K562 (cell line): ENCODE data around the gene BIRC5. TPM values are rescaled to one million over a fixed set of nuclear protein-coding genes. Genes with fewer than 3 reads are reported as not detected.
A peak's percentile ranks its signal among the peaks of the same experiment; 100 is the strongest.

Experiments used
- ASH1L ChIP-seq: fragments of 450-650 bp; IDR thresholded peaks from 2 replicates; pipeline ENCODE4 v1.6.1; 2018; ENCODE audit warnings: borderline replicate concordance, mild to moderate bottlenecking, low read depth; ENCODE audit not compliant: partially characterized antibody
- CBFA2T3 ChIP-seq: fragments of 450-650 bp; IDR thresholded peaks from 2 replicates; pipeline ENCODE4 v1.6.1; 2017
- CBX1 ChIP-seq: sonication (generic); IDR thresholded peaks from 2 replicates; pipeline ENCODE4 v1.6.1; 2016; ENCODE audit warnings: antibody characterized with exemption, low read depth, mild to moderate bottlenecking
- FOXK1 ChIP-seq: sonication (generic); formaldehyde crosslinking; IDR thresholded peaks from 2 replicates; pipeline ENCODE4 v1.8.0; 2022; ENCODE audit warnings: missing genetic modification reagents, mild to moderate bottlenecking, borderline replicate concordance
- JUND ChIP-seq, 2 experiments: IDR thresholded peaks; 2 replicates in 1 of 2; 3 replicates in 1 of 2; pipeline ENCODE4 v1.6.1; 2011; ENCODE audit warnings: borderline replicate concordance in 2 of 2, low read depth in 2 of 2, low read length in 2 of 2, improper control_type of control experiment in 1 of 2, missing biosample characterization in 1 of 2, missing genetic modification characterization in 1 of 2, missing genetic modification reagents in 1 of 2
- MTA3 ChIP-seq: fragments of 450-650 bp; formaldehyde crosslinking; IDR thresholded peaks from 2 replicates; pipeline ENCODE4 v1.6.1; 2017; ENCODE audit warnings: mild to moderate bottlenecking, borderline replicate concordance
- NR4A1 ChIP-seq, 2 experiments: fragments of 250-450 bp in 1 of 2; fragments of 450-650 bp in 1 of 2; sonication (Bioruptor Pico) in 1 of 2; IDR thresholded peaks; 2 replicates each; pipeline versions ENCODE4 v1.4.0 to v1.6.1; 2016 to 2020; ENCODE audit warnings: mild to moderate bottlenecking in 2 of 2, missing compliant biosample characterization in 1 of 2, missing genetic modification characterization in 1 of 2, moderate library complexity in 1 of 2
- POLR2A ChIP-seq: fragments of 450-650 bp; conservative IDR thresholded peaks from 2 replicates; pipeline ENCODE4 v1.6.1; 2016
- PRPF4 ChIP-seq: fragments of 200-400 bp; formaldehyde crosslinking; IDR thresholded peaks from one replicate; pipeline ENCODE4 v1.6.1; 2017; ENCODE audit warnings: low read length, low read depth, mild to moderate bottlenecking; ENCODE audit not compliant: insufficient read depth, poor library complexity, severe bottlenecking
- SPI1 ChIP-seq: IDR thresholded peaks from 2 replicates; pipeline ENCODE4 v1.6.1; 2011; ENCODE audit warnings: low read depth, low read length, control low read depth, borderline replicate concordance
- YBX1 ChIP-seq: fragments of 450-650 bp; IDR thresholded peaks from 2 replicates; pipeline ENCODE4 v1.7.1; 2016; ENCODE audit warnings: mild to moderate bottlenecking
- polyA plus RNA-seq, 8 experiments: library from polyadenylated mRNA; depleted of rRNA in 4 of 8; stranded (reverse) in 5 of 8; unstranded in 3 of 8; fragments of >200 nt; fragmentation: Nextera tagmentation in 2 of 8; fragmentation: Illumina TruSeq in 1 of 8; extraction: Ambion mirVana in 2 of 8; extraction: Trizol in 1 of 8; gene quantifications; 2 replicates each; pipeline versions ENCODE4 v1.2.1 to v1.2.3, GENCODE V29; 2011 to 2014; ENCODE audit warnings: inconsistent platforms in 1 of 8, missing spikeins in 1 of 8
- total RNA-seq, 7 experiments: library from RNA; depleted of rRNA in 6 of 7; stranded (reverse); fragments of >200 nt in 6 of 7; fragmentation: Illumina TruSeq in 2 of 7; extraction: Trizol in 2 of 7; gene quantifications; 2 replicates each; pipeline versions ENCODE4 v1.2.1 to v1.2.3, GENCODE V29; 2011 to 2021; ENCODE audit warnings: low replicate concordance in 1 of 7
- TF ChIP-seq, protein P1 (sequence below): fragments of 450-650 bp; conservative IDR thresholded peaks from 2 replicates; pipeline ENCODE4 v1.6.1; 2016; ENCODE audit warnings: missing genetic modification characterization, low read depth, mild to moderate bottlenecking, control low read depth, missing compliant biosample characterization
- TF ChIP-seq, protein P2 (sequence below): fragments of 150-350 bp; IDR thresholded peaks from 2 replicates; pipeline ENCODE4 v1.6.1; 2014; ENCODE audit warnings: low read depth, mild to moderate bottlenecking, low read length, borderline replicate concordance
- TF ChIP-seq, protein P3 (sequence below): sonication (generic); formaldehyde crosslinking; IDR thresholded peaks from 2 replicates; pipeline ENCODE4 v1.8.0; 2022; ENCODE audit warnings: mild to moderate bottlenecking, missing genetic modification reagents
- TF ChIP-seq, protein P4 (sequence below): fragments of 450-650 bp; formaldehyde crosslinking; IDR thresholded peaks from 2 replicates; pipeline ENCODE4 v1.4.0; 2022; ENCODE audit warnings: mild to moderate bottlenecking, moderate library complexity
- TF ChIP-seq, protein P5 (sequence below): fragments of 450-650 bp; IDR thresholded peaks from 2 replicates; pipeline ENCODE4 v1.6.1; 2014; ENCODE audit warnings: low read depth, mild to moderate bottlenecking, moderate library complexity, borderline replicate concordance

The BIRC5 gene
- total and polyA plus RNA-seq, 9 of the 15 experiments (the other 6 are each of a cell fraction or from before 2014, with no cell fraction given), result 64.4 to 140 (median 101) TPM

DNA sequence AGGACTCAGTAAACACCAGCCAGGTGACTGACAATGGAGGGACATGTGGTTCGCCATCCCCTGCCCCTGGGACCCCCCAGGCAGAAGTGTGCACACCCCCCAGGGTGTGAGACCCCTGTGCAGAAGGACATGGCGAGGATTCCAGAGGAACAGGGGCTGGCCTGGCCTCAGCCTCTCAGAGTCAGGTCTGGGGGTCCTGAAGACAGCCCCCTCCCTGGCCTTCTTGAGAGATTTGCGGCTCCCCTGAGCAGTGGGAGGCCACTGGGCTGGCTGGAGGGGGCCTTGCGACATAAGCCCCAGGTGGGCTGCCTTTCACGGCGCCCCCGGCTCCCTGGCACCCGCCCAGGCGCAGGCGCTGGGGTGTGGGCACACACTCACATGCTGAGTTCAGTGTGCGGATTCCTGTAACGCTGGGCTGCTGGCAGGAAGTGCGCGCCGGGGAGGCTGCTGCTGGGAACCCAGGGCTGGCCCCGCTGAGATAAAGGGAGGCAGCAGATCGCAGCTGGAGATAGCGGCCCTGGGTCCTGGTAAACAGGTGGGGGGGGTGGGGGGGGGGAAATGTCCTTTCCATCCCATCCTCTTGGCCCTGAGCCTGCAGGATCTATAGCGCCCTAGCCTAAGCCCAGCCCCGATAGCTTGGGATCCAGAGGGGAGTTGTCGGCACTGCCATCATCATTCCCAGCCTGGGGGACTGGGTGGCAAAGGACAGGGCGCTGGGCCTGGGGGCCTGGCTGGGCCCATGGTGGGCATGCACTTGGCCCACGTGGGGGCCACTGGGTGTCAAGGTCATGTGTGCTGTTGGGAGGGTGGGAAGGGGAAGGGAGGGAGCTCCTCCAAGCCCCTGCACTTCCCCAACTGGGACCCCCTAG lies 44.5 kb downstream of the BIRC5 start (continued):
- no peak for TF ChIP-seq ASH1L
- no peak for TF ChIP-seq YBX1
- TF ChIP-seq, protein P1, sequence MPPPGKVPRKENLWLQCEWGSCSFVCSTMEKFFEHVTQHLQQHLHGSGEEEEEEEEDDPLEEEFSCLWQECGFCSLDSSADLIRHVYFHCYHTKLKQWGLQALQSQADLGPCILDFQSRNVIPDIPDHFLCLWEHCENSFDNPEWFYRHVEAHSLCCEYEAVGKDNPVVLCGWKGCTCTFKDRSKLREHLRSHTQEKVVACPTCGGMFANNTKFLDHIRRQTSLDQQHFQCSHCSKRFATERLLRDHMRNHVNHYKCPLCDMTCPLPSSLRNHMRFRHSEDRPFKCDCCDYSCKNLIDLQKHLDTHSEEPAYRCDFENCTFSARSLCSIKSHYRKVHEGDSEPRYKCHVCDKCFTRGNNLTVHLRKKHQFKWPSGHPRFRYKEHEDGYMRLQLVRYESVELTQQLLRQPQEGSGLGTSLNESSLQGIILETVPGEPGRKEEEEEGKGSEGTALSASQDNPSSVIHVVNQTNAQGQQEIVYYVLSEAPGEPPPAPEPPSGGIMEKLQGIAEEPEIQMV (tag), result no peak
- TF ChIP-seq JUND (IDR thresholded peaks at IDR 0.05; ENCODE audit: borderline replicate concordance, low read depth, low read length), result peak; percentile 26; the same call in 1 of the 2 replicates
- TF ChIP-seq JUND (tag; IDR thresholded peaks at IDR 0.05; ENCODE audit: borderline replicate concordance, low read depth, low read length), result peak; percentile 53; the same call in 1 of the 3 replicates
- peak; percentile 82 for TF ChIP-seq CBFA2T3
- TF ChIP-seq PRPF4, result no peak
- TF ChIP-seq, protein P2, sequence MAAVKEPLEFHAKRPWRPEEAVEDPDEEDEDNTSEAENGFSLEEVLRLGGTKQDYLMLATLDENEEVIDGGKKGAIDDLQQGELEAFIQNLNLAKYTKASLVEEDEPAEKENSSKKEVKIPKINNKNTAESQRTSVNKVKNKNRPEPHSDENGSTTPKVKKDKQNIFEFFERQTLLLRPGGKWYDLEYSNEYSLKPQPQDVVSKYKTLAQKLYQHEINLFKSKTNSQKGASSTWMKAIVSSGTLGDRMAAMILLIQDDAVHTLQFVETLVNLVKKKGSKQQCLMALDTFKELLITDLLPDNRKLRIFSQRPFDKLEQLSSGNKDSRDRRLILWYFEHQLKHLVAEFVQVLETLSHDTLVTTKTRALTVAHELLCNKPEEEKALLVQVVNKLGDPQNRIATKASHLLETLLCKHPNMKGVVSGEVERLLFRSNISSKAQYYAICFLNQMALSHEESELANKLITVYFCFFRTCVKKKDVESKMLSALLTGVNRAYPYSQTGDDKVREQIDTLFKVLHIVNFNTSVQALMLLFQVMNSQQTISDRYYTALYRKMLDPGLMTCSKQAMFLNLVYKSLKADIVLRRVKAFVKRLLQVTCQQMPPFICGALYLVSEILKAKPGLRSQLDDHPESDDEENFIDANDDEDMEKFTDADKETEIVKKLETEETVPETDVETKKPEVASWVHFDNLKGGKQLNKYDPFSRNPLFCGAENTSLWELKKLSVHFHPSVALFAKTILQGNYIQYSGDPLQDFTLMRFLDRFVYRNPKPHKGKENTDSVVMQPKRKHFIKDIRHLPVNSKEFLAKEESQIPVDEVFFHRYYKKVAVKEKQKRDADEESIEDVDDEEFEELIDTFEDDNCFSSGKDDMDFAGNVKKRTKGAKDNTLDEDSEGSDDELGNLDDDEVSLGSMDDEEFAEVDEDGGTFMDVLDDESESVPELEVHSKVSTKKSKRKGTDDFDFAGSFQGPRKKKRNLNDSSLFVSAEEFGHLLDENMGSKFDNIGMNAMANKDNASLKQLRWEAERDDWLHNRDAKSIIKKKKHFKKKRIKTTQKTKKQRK, result no peak
- no peak for TF ChIP-seq FOXK1
- TF ChIP-seq, protein P3, sequence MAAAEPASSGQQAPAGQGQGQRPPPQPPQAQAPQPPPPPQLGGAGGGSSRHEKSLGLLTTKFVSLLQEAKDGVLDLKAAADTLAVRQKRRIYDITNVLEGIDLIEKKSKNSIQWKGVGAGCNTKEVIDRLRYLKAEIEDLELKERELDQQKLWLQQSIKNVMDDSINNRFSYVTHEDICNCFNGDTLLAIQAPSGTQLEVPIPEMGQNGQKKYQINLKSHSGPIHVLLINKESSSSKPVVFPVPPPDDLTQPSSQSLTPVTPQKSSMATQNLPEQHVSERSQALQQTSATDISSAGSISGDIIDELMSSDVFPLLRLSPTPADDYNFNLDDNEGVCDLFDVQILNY (CRISPR knock-in tag), result no peak
- TF ChIP-seq, protein P4, sequence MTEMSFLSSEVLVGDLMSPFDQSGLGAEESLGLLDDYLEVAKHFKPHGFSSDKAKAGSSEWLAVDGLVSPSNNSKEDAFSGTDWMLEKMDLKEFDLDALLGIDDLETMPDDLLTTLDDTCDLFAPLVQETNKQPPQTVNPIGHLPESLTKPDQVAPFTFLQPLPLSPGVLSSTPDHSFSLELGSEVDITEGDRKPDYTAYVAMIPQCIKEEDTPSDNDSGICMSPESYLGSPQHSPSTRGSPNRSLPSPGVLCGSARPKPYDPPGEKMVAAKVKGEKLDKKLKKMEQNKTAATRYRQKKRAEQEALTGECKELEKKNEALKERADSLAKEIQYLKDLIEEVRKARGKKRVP (CRISPR knock-in tag), result no peak
- 0 out of 2 replicates have a peak, but pooled peaks have one; percentile 23 for TF ChIP-seq NR4A1 (CRISPR knock-in tag; IDR thresholded peaks at IDR 0.05)
- TF ChIP-seq NR4A1 (tag; IDR thresholded peaks at IDR 0.05), result peak; percentile 63
- TF ChIP-seq SPI1, result peak; percentile 72; the same call in 1 of the 2 replicates
- peak; percentile 91 for TF ChIP-seq MTA3
- TF ChIP-seq CBX1, result peak; percentile 46; the same call in 1 of the 2 replicates
- TF ChIP-seq, protein P5, sequence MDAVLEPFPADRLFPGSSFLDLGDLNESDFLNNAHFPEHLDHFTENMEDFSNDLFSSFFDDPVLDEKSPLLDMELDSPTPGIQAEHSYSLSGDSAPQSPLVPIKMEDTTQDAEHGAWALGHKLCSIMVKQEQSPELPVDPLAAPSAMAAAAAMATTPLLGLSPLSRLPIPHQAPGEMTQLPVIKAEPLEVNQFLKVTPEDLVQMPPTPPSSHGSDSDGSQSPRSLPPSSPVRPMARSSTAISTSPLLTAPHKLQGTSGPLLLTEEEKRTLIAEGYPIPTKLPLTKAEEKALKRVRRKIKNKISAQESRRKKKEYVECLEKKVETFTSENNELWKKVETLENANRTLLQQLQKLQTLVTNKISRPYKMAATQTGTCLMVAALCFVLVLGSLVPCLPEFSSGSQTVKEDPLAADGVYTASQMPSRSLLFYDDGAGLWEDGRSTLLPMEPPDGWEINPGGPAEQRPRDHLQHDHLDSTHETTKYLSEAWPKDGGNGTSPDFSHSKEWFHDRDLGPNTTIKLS, result no peak
- no peak; the same call in 1 of the 2 replicates for TF ChIP-seq POLR2A
